Glutamatergic neuron (in vitro differentiated cells): ENCODE results near the gene UMPS. TPM values are rescaled to one million over a fixed set of nuclear protein-coding genes. Genes with fewer than 3 reads are reported as not detected.
A peak's percentile ranks its signal among the peaks of the same experiment; 100 is the strongest.

Experiments used
- DNase-seq: peaks from one replicate; pipeline ENCODE4 v3.0.0; 2022
- H3K27ac Mint-ChIP-seq: one replicate; pipeline ENCODE4 v1.8.0; 2020; ENCODE audit warnings: mild to moderate bottlenecking, mixed read lengths, inconsistent platforms; ENCODE audit not compliant: unreplicated experiment
- H3K27me3 Mint-ChIP-seq: one replicate; pipeline ENCODE4 v1.8.0; 2020; ENCODE audit warnings: mild to moderate bottlenecking, moderate library complexity, mixed read lengths, inconsistent platforms; ENCODE audit not compliant: unreplicated experiment
- H3K36me3 Mint-ChIP-seq: one replicate; pipeline ENCODE4 v1.8.0; 2020; ENCODE audit warnings: mild to moderate bottlenecking, mixed read lengths, inconsistent platforms; ENCODE audit not compliant: unreplicated experiment
- H3K4me1 Mint-ChIP-seq: one replicate; pipeline ENCODE4 v1.8.0; 2020; ENCODE audit warnings: mild to moderate bottlenecking, low read depth, mixed read lengths, inconsistent platforms; ENCODE audit not compliant: unreplicated experiment
- H3K4me3 Mint-ChIP-seq: one replicate; pipeline ENCODE4 v1.8.0; 2020; ENCODE audit warnings: mild to moderate bottlenecking, mixed read lengths, inconsistent platforms; ENCODE audit not compliant: unreplicated experiment
- H3K9me3 Mint-ChIP-seq: one replicate; pipeline ENCODE4 v1.8.0; 2020; ENCODE audit warnings: mild to moderate bottlenecking, moderate library complexity, mixed read lengths, inconsistent platforms; ENCODE audit not compliant: unreplicated experiment
- CTCF ChIP-seq: fragments of 200-600 bp; sonication (generic); IDR thresholded peaks from one replicate; pipeline ENCODE4 v1.5.0; 2021; ENCODE audit not compliant: partially characterized antibody, unreplicated experiment
- total RNA-seq: library from RNA; stranded (reverse); fragmentation: NEBNext Ultra II Directional; extraction: Animal tissue kit (Norgen Biotek cat#: 25700); gene quantifications from one replicate; pipeline ENCODE4 v1.2.1, GENCODE V29; 2021; ENCODE audit not compliant: unreplicated experiment

UMPS gene
- total RNA-seq, 1 donor from 2014 or later = 30.7 TPM

GRCh38 chr3:124760601-124761000 lies 30.3 kb downstream of the UMPS start:
- Mint-ChIP-seq H3K27ac (no peak overlapping the region), H3K4me1 (peaks cover 2% of the 10 kb centered on the region)
- TF ChIP-seq CTCF = no peak

DNA sequence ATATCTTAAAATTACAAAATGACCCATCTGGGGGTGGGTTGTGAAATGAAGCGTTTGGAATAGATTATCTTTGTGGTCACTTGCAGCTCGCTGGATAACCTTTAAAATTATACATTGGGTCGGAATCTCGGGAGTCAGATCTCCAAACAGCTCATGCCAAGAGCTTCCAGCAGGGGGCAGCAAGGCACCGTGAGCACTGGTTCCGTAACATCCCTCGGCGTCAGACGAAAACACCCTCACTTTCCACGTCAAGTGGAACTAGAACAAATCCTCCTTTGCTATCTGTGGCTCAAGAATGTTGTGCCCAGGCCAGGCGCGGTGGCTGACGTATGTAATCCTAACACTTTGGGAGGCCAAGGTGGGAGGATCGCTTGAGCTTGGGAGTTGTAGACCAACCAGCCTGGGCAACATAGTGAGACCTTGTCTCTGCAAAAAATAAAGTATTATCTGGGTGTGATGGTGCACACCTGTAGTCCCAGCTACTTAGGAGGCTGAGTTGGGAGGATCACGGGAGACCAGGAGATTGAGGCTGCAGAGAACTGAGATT lies 31.1 kb downstream of the UMPS start:
- H3K36me3 Mint-ChIP-seq = no peaks in the 10 kb centered on the region
- no peak overlapping the region for H3K27ac Mint-ChIP-seq
- peaks cover 10% of the 10 kb centered on the region for H3K27me3 Mint-ChIP-seq

More at GRCh38 chr3:124760601-124761000, 30.3 kb downstream of the UMPS start:
- DNase-seq = no peak
- Mint-ChIP-seq H3K27me3 (peaks cover 8% of the 10 kb centered on the region), H3K36me3 (no peaks in the 10 kb centered on the region), H3K9me3 (no peaks in the 10 kb centered on the region), H3K4me3 (no peak overlapping the region)

DNA sequence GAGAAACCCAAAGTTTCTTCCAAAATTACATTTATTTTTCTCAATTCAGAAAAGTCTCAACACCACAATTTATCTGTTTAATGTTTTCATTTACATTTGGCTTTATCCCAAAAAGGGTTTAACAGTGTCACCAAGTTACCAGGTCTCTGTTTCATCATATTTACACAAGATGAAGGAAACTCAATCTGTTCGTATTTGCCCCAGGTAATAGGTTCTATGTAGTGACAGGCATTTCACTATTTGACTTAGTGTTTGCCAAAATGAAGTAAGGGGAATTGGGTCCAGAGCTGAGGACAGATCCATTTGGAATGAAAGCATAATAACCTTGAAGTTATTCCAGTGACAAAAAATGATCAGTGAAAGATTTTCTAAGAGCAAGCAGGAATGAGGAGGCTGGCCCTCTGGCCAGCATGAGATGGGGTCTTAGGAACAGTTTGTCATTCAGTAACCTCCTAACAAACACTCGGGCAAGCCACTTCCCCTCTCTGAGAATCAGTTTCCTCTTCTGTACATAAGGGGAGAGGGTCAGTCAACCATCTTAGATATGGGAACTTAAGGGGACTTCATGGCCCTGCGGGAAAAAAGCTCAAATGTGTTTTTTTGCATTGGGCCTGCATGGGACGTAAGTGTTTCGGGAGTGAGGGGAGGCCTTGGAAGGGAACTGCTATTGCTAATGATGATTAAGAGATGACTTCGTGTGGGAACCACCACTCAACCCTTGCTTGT lies 31.8 kb downstream of the UMPS start:
- peaks cover 10% of the 10 kb centered on the region for H3K27me3 Mint-ChIP-seq
- TF ChIP-seq CTCF = no peak
- no peak for DNase-seq
- H3K4me1 Mint-ChIP-seq = peaks cover 2% of the 10 kb centered on the region
- no peaks in the 10 kb centered on the region for H3K9me3 Mint-ChIP-seq
- H3K4me3 Mint-ChIP-seq = no peak overlapping the region
- H3K36me3 Mint-ChIP-seq = no peaks in the 10 kb centered on the region
- H3K27ac Mint-ChIP-seq = no peak overlapping the region

More for the DNA sequence above, 31.1 kb downstream of the UMPS start:
- peak; percentile 97 for TF ChIP-seq CTCF
- DNase-seq = peak; percentile 85
- Mint-ChIP-seq H3K4me1 (peaks cover 2% of the 10 kb centered on the region), H3K4me3 (no peak overlapping the region), H3K9me3 (no peaks in the 10 kb centered on the region)

- TF ChIP-seq CTCF = no peak
- H3K27ac Mint-ChIP-seq = no peak overlapping the region
Measured at GRCh38 chr3:124762661-124763011, 32.4 kb downstream of the UMPS start.

GRCh38 chr3:124763206-124763605 lies 33.0 kb downstream of the UMPS start:
- H3K4me1 Mint-ChIP-seq = peaks cover 2% of the 10 kb centered on the region
- no peaks in the 10 kb centered on the region for H3K36me3 Mint-ChIP-seq
- H3K27me3 Mint-ChIP-seq = peaks cover 5% of the 10 kb centered on the region
- no peaks in the 10 kb centered on the region for H3K9me3 Mint-ChIP-seq
- H3K4me3 Mint-ChIP-seq = no peak overlapping the region
- TF ChIP-seq CTCF = no peak
- H3K27ac Mint-ChIP-seq = no peak overlapping the region
- no peak for DNase-seq

More at GRCh38 chr3:124762661-124763011, 32.4 kb downstream of the UMPS start:
- H3K36me3 Mint-ChIP-seq = no peaks in the 10 kb centered on the region
- H3K9me3 Mint-ChIP-seq = no peaks in the 10 kb centered on the region
- peaks cover 8% of the 10 kb centered on the region for H3K27me3 Mint-ChIP-seq
- no peak overlapping the region for H3K4me3 Mint-ChIP-seq
- peaks cover 2% of the 10 kb centered on the region for H3K4me1 Mint-ChIP-seq
- no peak for DNase-seq
